Suprapubic skin (tissue), 4 donors: ENCODE measurements around the gene CCDC7. TPM values are rescaled to one million over a fixed set of nuclear protein-coding genes. Genes with fewer than 3 reads are reported as not detected.
"Not testable (repeated sequence)": the region's sequence is repeated elsewhere in the genome, so short reads cannot be mapped to it uniquely, and the experiment has no call there.

Source experiments
- DNase-seq, 2 donors: peaks; one replicate each; pipeline ENCODE4 v3.0.0-alpha.2; 2019; ENCODE audit warnings: low spot score in 2 of 2
- H3K27ac ChIP-seq: fragments of 200-600 bp; sonication (generic); one replicate; pipeline ENCODE4 v1.5.1; 2019
- H3K27me3 ChIP-seq: fragments of 200-600 bp; sonication (generic); one replicate; pipeline ENCODE4 v1.5.1; 2019
- H3K36me3 ChIP-seq: fragments of 200-600 bp; sonication (generic); one replicate; pipeline ENCODE4 v1.5.1; 2019
- H3K4me1 ChIP-seq: fragments of 200-600 bp; sonication (generic); one replicate; pipeline ENCODE4 v1.5.1; 2019
- H3K4me3 ChIP-seq: fragments of 200-600 bp; sonication (generic); one replicate; pipeline ENCODE4 v1.5.1; 2019; ENCODE audit warnings: mild to moderate bottlenecking
- H3K9me3 ChIP-seq: fragments of 200-600 bp; sonication (generic); one replicate; pipeline ENCODE4 v1.5.1; 2019
- EP300 ChIP-seq: sonication (generic); formaldehyde crosslinking; IDR thresholded peaks from one replicate; pipeline ENCODE4 v1.6.1; 2017; ENCODE audit warnings: antibody characterized with exemption
- POLR2A ChIP-seq, 2 donors: fragments of 450-650 bp; IDR thresholded peaks; one replicate each; pipeline ENCODE4 v1.6.1; 2017; ENCODE audit warnings: antibody characterized with exemption in 2 of 2, mild to moderate bottlenecking in 2 of 2, moderate library complexity in 2 of 2
- POLR2AphosphoS5 ChIP-seq, 3 donors: sonication (generic); formaldehyde crosslinking; IDR thresholded peaks; one replicate each; pipeline ENCODE4 v1.6.1; 2017; ENCODE audit warnings: antibody characterized with exemption in 3 of 3
- WGBS: methylation state at CpG from one replicate; pipeline ENCODE4 v1.1.5; 2018; 5-methylcytosine and 5-hydroxymethylcytosine counted together
- total RNA-seq, 4 donors: library from RNA; depleted of rRNA; stranded (reverse); fragments of >200 nt; gene quantifications; one replicate each; pipeline ENCODE4 v1.1.0, GENCODE V29; 2016
- TF ChIP-seq, protein P1 (sequence below), 2 donors: fragments of 200-600 bp in 1 of 2; fragments of 450-650 bp in 1 of 2; sonication (generic) in 1 of 2; IDR thresholded peaks; one replicate each; pipeline ENCODE4 v1.5.1; 2016 to 2019; ENCODE audit warnings: antibody characterized with exemption in 2 of 2, mild to moderate bottlenecking in 1 of 2, moderate library complexity in 1 of 2

Gene CCDC7
- total RNA-seq: 10 to 100 TPM in 1 of 4 donors, 1 to 10 TPM in 3; 4.6 to 10.1 (median 7.6) TPM

DNA sequence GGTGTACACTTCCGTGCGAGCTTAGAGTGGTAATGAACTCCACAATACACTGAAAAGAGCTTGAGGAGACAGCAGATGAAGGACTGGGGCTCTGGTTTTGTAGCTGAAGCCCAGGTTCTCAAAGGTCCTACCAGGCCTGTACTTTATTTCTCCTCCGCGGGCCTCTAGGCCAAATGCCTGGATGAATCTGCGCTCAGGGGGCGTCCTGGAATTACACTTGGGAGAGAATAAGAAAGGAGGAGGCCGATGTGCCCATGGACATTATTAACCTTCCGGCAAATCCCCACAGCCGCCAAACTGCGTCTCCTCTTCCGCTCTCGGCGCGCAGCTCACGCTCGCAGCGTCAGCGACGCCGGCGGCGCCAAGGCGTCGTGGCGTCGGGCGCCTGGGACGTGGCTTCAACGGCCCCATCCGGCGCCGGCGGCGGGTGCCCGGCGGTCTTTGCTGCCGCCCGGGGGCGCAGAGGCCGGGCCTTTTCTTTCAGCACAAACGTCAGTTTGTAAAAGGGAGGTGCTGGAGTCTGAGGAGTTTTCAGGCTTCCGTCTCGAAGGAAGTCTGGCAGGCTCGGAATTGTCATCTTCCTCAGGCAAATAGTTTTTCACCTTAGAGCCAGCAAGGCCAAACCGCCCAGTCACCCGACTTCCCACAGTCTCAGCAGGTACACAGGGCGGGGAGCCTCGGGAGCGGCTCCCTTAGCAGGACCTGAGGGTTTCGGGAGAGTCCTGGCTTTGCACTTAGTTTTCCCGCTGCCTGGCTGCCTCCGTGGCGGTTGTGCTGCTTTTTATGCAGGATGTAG lies at the start of gene CCDC7:
Gene CCDC7 (plus strand): TSS at position 401 of the 796 bp plus-strand sequence. CDS start 5,503 bp downstream, outside the sequence.
- H3K9me3 ChIP-seq: no peaks in the 10 kb centered on the region
- H3K4me1 ChIP-seq: peaks cover 14% of the 10 kb centered on the region
- DNase-seq: peak; percentile 84 to 86
- peak within 1 kb of the TSS; percentile 97 for H3K27ac ChIP-seq
- 0% methylated on average over 33 of the region's 53 CpGs for WGBS
- H3K36me3 ChIP-seq: no peaks in the 10 kb centered on the region
- TF ChIP-seq EP300 (no peak), POLR2AphosphoS5 (IDR thresholded peaks at IDR 0.05) (peak in 1 of 3 donors; percentile 75), POLR2A (IDR thresholded peaks at IDR 0.05) (peak in 1 of 2 donors; percentile 68)
- TF ChIP-seq, protein P1, sequence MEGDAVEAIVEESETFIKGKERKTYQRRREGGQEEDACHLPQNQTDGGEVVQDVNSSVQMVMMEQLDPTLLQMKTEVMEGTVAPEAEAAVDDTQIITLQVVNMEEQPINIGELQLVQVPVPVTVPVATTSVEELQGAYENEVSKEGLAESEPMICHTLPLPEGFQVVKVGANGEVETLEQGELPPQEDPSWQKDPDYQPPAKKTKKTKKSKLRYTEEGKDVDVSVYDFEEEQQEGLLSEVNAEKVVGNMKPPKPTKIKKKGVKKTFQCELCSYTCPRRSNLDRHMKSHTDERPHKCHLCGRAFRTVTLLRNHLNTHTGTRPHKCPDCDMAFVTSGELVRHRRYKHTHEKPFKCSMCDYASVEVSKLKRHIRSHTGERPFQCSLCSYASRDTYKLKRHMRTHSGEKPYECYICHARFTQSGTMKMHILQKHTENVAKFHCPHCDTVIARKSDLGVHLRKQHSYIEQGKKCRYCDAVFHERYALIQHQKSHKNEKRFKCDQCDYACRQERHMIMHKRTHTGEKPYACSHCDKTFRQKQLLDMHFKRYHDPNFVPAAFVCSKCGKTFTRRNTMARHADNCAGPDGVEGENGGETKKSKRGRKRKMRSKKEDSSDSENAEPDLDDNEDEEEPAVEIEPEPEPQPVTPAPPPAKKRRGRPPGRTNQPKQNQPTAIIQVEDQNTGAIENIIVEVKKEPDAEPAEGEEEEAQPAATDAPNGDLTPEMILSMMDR (IDR thresholded peaks at IDR 0.05): peak in 1 of 2 donors; percentile 53
- no peaks in the 10 kb centered on the region for H3K27me3 ChIP-seq
- H3K4me3 ChIP-seq: peak within 1 kb of the TSS; percentile 84

DNA sequence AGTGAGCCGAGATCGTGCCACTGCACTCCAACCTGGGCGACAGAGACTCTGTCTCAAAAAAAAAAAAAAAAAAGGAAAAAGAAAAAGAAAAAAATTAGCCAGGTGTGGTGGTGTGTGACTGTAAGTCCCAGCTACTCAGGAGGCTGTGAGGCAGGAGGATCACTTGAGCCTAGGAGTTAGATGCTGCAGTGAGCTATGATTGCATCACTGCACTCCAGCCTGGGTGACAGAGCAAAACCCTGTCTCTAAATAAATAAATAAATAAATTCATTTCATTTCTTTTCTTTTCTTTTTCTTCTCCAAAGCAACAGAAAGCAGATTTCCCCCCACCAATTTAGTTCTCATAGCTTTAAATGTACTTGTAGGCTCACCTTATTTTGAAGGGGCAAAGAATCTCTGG lies 48.8 kb upstream of the CCDC7 start:
- H3K9me3 ChIP-seq, H3K27me3 ChIP-seq, H3K4me3 ChIP-seq, H3K27ac ChIP-seq, DNase-seq, H3K4me1 ChIP-seq, H3K36me3 ChIP-seq: not testable (repeated sequence)
- WGBS: 97% methylated on average over 3 of the region's 3 CpGs

DNA sequence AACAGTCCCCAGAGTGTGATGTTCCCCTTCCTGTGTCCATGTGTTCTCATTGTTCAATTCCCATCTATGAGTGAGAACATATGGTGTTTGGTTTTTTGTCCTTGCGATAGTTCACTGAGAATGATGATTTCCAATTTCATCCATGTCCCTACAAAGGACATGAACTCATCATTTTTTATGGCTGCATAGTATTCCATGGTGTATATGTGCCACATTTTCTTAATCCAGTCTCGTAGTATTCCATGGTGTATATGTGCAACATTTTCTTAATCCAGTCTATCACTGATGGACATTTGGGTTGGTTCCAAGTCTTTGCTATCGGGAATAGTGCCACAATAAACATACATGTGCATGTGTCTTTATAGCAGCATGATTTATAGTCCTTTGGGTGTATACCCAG lies 46.2 kb upstream of the CCDC7 start:
- not testable (repeated sequence) for DNase-seq, H3K27me3 ChIP-seq, H3K9me3 ChIP-seq, H3K4me3 ChIP-seq, H3K4me1 ChIP-seq, H3K27ac ChIP-seq, H3K36me3 ChIP-seq
- 85% methylated on average over 3 of the region's 3 CpGs for WGBS

DNA sequence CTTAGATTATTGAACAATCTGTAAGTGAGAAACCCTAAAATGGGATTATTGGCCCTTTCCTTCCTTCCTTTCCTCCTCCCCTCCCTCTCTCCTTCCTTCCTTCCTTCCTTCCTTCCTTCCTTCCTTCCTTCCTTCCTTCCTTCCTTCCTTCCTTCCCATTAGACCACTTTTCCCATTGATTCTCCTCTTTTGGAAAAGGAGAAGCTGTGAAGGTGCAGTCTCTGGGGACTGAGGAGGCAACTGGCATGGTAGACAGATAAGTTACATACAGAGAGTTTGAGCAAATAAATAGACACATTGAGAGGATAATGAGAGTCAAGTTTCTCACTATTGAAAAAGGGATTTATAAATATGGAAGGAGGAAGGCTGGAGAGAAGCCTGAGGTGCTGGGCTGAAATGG lies 45.0 kb upstream of the CCDC7 start:
- H3K36me3 ChIP-seq: no peaks in the 10 kb centered on the region
- TF ChIP-seq POLR2AphosphoS5 (IDR thresholded peaks at IDR 0.05): no peak
- TF ChIP-seq, protein P1 (IDR thresholded peaks at IDR 0.05): no peak
- TF ChIP-seq EP300: no peak
- no peak for TF ChIP-seq POLR2A (IDR thresholded peaks at IDR 0.05)
- no peaks in the 10 kb centered on the region for H3K27me3 ChIP-seq
- no peaks in the 10 kb centered on the region for H3K4me1 ChIP-seq
- no peak overlapping the region for H3K4me3 ChIP-seq
- H3K9me3 ChIP-seq: no peaks in the 10 kb centered on the region
- DNase-seq: no peak
- H3K27ac ChIP-seq: no peak overlapping the region

DNA sequence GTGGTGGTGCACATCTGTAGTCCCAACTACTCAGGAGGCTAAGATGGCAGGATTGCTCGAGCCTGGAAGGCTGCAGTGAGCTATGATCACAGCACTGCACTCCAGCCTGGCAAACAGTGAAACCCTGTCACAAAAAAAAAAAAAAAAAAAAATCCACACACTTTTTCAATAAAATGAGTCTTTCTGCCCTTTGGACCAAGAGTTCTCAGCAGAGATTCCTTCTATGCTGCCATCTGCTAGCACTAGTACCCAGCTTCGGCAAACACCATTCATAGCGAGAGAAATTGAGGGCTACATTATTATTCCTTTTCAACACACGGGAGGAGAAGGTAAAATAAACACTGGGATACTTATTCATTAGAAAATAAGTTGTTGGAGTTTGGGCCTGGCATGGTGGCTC lies 43.4 kb upstream of the CCDC7 start:
- DNase-seq: no peak
- no peak overlapping the region for H3K4me3 ChIP-seq
- no peaks in the 10 kb centered on the region for H3K4me1 ChIP-seq
- H3K27me3 ChIP-seq: no peaks in the 10 kb centered on the region
- no peak overlapping the region for H3K27ac ChIP-seq
- no peak for TF ChIP-seq POLR2AphosphoS5 (IDR thresholded peaks at IDR 0.05)
- TF ChIP-seq POLR2A (IDR thresholded peaks at IDR 0.05): no peak
- TF ChIP-seq, protein P1 (IDR thresholded peaks at IDR 0.05): no peak
- no peak for TF ChIP-seq EP300
- 87% methylated on average over 4 of the region's 4 CpGs for WGBS
- no peaks in the 10 kb centered on the region for H3K9me3 ChIP-seq
- no peaks in the 10 kb centered on the region for H3K36me3 ChIP-seq

DNA sequence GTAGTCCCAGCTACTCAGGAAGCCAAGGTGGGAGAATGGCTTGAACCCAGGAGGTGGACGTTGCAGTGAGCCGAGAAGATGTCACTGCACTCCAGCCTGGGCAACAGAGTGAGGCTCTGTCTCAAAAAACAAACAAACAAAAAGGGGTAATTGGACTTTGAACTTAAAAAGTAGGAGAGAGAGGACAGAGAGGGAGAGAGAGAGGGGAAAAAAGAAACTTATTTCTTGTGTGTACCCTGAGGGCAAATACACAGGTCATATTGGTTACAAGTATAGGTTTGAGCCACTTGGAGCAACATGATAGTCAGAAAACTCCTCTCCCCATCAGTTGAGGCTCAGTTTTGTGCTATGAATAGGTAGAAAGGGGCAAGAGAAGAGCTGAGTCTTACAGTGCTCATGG lies 42.8 kb upstream of the CCDC7 start:
- Histone ChIP-seq H3K27me3 (no peaks in the 10 kb centered on the region), H3K4me3 (no peak overlapping the region), H3K9me3 (no peaks in the 10 kb centered on the region), H3K4me1 (no peaks in the 10 kb centered on the region), H3K27ac (no peak overlapping the region), H3K36me3 (no peaks in the 10 kb centered on the region)
- TF ChIP-seq POLR2A (IDR thresholded peaks at IDR 0.05): no peak
- no peak for TF ChIP-seq EP300
- no peak for DNase-seq
- WGBS: 94% methylated on average over 2 of the region's 2 CpGs

DNA sequence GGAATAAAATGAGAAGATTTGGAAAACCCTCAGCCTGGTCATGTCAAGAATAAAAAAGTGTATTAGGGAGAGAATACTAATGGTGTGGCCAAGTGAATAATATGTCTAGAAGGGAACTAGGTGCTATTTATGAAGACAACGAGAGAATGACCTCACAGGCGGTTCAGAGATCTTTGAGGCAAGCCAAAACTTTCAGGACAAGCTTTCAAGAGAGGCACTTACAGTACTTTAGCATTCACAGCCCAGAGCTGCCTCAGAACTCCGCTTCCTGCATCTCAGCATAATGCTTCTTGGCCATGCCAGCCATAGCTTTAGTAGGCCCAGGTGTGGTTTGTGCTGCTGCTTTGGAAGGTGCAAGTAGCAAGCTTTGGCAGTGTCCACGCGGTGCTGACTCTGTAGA lies 37.2 kb upstream of the CCDC7 start:
- no peaks in the 10 kb centered on the region for H3K4me1 ChIP-seq

More for the DNA sequence above, 37.2 kb upstream of the CCDC7 start:
- no peak for DNase-seq
- no peaks in the 10 kb centered on the region for H3K9me3 ChIP-seq
- 93% methylated on average over 5 of the region's 5 CpGs for WGBS
- H3K4me3 ChIP-seq: no peak overlapping the region
- H3K27me3 ChIP-seq: no peaks in the 10 kb centered on the region
- TF ChIP-seq POLR2A (IDR thresholded peaks at IDR 0.05) (no peak), EP300 (no peak), POLR2AphosphoS5 (IDR thresholded peaks at IDR 0.05) (no peak)
- TF ChIP-seq, protein P1 (IDR thresholded peaks at IDR 0.05): no peak
- no peak overlapping the region for H3K27ac ChIP-seq
- no peaks in the 10 kb centered on the region for H3K36me3 ChIP-seq
